OCI-M2 (cell line): ENCODE measurements around the gene B4GAT1.

Experiments
- DNase-seq: peaks from one replicate; lab custom pipeline; 2025; ENCODE audit not compliant: unreplicated experiment; lab: John Stamatoyannopoulos, UW

The B4GAT1 gene

GRCh38 chr11:66338276-66339161, 8.9 kb downstream of the B4GAT1 start:
- DNase-seq = no peak

- DNase-seq = no peak
These were observed 10.1 kb downstream of the B4GAT1 start for GRCh38 chr11:66337103-66337899.

GRCh38 chr11:66336234-66337102, 11.0 kb downstream of the B4GAT1 start, which contains the start of gene RIN1:
Gene RIN1, minus strand, starts transcription at chr11:66336434. Its CDS starts 32 bp downstream, at chr11:66336402.
- DNase-seq = no peak

- no peak for DNase-seq
These were observed 11.7 kb downstream of the B4GAT1 start for GRCh38 chr11:66335531-66336233.

- no peak for DNase-seq
These were observed 12.6 kb downstream of the B4GAT1 start for GRCh38 chr11:66334605-66335442.

DNA sequence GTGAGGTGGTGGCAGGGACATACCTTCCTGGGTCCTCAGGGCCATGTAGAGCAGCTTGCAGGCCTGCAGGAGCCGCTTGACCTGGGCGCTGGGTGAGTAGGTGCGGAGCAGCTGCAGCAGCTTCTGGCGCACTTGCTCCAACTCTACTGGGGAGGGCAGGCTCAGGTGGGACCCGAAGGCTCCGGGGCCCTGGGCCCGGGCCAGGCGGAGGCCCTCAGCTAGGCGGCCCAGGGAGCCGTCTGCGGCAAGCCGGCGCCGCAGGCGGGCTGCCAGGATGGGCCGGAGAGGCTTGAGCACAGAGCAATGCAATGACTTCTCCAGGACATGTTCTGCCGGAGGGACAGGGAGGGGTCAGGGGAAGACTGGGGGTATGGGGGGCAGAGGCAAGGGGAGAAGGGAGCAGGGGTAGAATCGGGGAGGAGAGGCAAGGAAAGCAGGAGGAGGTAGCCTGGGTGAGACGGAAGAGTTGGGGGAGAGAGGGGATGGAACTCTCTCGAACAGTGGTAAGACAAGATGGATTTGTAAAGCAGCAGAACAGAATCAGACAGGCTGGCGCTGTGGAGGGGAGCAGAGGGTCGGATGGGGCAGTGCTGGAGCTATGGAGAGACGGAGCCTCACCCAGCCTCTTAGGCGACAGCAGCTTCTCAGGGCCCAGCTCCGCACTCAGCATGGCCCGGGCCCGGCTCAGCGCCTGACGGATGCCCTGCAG, 13.4 kb downstream of the B4GAT1 start:
- no peak for DNase-seq

- DNase-seq = no peak
These were observed 14.1 kb downstream of the B4GAT1 start for GRCh38 chr11:66333220-66333877.

DNA sequence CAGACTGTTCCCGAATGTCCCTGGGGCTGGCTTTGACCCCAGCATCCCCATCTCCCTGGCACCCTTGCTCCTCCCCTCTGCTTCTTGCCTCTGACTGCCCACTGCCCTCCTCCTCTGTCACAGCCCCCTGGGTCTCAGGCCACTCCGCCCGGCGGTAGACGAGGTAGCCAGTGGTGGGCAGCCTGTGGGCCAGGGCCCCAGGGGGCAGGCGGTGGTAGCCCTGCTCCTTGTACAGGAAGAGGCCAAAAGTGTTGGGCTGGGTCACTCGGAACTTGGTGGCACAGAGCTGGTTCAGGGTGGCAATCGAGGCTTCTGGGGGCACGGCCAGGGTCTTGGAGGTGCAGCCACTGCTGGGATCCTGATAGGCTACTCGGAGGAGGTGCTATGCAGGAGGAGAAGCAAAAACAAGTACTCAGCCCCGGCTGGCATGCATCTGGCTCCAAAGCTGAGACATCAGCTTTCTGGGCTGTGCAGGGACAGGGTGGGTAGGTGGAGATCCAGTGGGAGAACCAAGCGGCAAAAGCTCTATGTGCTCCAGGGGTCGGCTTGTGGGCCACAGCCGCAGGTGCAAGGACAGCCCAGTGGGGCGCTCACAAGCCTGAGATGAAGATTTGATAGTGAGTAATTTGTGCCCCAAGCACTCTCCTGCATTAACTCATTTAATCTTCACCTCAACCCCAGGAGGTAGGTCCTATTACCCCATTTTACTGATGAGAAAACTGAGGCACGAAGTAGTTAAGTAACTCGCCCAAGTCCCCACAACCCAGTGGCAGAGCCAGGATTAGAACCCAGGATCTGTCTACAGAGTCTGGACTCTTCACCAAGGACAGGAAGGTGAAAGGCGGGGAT, 14.8 kb downstream of the B4GAT1 start:
- no peak for DNase-seq

- no peak for DNase-seq
These were observed 15.7 kb downstream of the B4GAT1 start for GRCh38 chr11:66331542-66332370.

DNA sequence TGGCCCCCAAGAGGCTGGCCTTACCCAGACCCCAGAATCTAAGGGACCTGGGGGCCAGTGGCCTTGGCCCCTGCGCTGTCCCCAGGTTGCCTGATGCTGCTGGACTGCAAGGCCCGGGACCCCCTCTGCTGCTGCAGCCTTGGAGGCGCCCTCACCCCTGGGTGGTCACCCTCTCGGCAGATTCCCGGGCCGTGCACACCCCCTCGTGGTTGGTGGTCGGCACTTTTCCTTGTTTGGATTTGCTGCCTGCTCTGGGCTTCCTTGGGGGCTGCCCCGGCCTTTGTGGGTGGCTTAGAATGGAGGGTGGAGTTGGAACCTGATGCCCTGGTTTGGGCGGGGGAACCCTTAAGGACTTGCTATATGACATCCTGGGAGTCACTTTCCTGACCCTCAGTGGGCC, 16.5 kb downstream of the B4GAT1 start:
- DNase-seq = no peak

DNA sequence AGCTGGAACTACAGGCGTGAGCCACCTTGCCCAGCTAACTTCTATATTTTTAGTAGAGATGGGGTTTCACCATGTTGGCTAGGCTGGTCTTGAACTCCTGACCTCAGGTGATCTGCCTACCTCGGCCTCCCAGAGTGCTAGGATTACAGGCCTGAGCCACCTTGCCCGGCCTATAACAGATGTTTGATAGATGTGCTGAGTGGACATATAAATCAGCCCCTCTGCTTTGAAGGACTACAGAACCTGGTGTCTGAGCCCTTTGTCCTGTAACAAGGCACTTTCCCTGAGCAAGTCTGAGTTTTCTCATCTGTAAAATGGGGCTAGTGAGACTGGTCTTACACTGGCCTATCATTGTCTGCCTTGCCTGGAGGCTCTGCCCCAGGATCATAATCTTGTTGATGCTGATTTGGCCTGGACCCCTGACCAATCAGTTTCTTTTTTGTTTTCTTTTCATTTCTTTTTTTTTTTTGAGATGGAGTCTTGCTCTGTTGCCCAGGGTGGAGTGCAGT, 18.2 kb downstream of the B4GAT1 start:
- no peak for DNase-seq

GRCh38 chr11:66328302-66329144, 18.9 kb downstream of the B4GAT1 start:
- peak; percentile 28 for DNase-seq

DNA sequence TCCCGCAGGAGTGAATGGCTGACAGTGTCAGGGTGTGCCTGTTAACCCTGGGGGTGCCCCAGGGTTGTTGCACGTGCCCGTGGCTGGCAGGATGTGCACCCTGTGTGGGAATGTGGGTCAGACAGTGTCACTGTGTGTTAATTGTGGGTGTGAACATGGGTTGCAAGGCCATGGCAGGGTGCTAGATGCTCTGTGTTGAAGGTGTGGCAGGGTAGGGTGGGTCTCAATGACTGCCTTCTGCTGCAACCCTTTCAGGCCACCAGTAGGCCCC, 19.5 kb downstream of the B4GAT1 start:
- no peak for DNase-seq

DNA sequence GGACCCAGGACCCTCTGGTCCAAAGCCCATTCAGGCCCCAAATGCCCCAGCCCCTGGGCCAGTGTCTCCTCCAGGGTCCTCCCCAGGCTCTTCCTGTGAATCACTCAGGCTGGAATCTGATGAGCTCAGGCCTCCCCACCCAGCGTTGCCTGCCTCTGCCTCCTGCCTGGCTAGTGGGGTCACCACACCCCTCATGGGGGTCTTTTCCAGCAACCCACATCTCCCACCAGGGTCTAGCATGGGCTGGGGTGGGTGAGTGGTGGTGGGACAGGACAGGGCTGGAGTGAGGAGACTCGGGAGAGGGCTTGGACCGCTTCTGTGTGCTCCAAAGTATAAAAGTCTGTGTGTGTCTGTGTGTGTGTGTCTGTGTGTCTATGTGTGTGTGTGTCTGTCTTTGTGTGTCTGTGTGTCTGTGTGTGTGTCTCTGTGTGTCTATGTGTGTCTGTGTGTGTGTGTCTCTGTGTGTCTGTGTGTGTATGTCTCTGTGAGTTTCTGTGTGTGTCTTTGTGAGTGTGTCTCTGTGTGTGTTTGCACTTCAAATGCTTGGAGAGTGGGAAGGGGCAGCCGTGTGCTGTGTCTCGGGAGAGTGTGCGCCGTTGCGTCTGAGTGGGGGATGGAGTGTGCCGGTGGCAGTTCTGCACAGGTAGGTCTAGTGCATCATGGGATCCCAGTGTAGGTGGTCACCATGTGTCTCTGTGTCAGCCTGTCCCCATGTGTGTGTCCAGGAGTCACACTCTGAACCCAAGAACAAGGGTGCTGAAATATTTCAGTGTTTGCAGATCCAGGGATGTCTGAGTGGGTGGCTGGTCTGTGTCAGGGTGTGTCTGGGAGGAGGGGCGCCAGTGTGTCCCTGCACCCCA, 20.0 kb downstream of the B4GAT1 start:
- DNase-seq = no peak
